Activated CD8-positive, alpha-beta memory T cell treated with anti-CD3 and anti-CD28 coated beads for 36 hours (primary cell): ENCODE measurements around the gene PPAN. TPM values are rescaled to one million over a fixed set of nuclear protein-coding genes. Genes with fewer than 3 reads are reported as not detected.

Source experiments
- CTCF ChIA-PET: fragments of 350-600 bp; sonication (Branson Sonifier 250); formaldehyde crosslinking; loops from one replicate; lab custom pipeline; 2021; ENCODE audit warnings: antibody characterized with exemption; lab: Charles Lee
- POLR2A ChIA-PET: fragments of 350-600 bp; sonication (Branson Sonifier 250); formaldehyde crosslinking; loops from one replicate; lab custom pipeline; 2021; ENCODE audit warnings: antibody characterized with exemption; lab: Charles Lee
- total RNA-seq, 2 experiments: library from RNA; stranded (reverse); gene quantifications; one replicate each; pipeline ENCODE4 v1.2.3, GENCODE V29; 2021

Gene PPAN
- total RNA-seq, 2 experiments from 2014 or later, result 294 to 298 TPM

DNA sequence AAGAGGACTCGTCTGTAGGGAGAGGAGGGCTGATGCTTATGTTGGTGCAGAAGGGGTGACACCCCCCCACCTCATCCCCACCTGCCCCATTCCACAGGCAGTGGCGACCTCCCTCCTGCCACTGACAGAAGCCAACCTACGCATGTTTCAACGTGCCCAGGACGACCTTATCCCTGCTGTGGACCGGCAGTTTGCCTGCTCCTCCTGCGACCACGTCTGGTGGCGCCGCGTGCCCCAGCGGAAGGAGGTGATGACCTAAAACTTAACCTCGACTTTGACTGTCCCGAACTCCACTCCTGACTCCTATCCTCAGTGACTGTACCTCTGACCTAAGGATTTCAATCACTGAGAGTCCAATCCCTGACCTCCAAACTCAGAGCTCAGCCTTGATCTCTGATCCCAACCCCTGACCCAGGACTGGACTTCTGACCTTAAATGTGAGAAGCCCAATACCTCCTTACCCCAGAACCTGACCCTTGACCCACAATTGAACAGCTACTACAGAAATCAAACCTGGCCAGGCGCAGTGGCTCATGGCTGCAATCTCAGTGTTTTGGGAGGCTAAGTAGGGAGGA, 16.3 kb upstream of the PPAN start:
- POLR2A ChIA-PET, result interaction anchor here (0.6 kb wide), 1 partner anchor 130 kb away, joined by 11 read pairs; no protein-coding TSS in a partner anchor
- CTCF ChIA-PET, result no interaction called here

DNA sequence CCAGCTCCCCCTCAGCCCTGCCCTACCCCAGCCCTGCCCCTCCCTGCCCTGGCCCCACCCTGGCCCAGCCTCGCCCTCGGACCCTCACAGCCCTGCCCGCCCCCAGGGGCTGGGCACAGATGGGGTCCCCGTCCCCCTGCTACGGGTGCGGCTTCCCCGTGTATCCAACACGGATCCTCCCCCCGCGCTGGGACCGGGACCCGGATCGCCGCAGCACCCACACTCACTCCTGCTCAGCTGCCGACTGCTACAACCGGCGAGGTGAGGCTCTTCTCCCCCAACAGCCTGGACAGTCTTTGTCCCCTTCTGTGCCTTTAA, 14.8 kb upstream of the PPAN start:
- ChIA-PET CTCF (interaction anchor here (0.9 to 1.0 kb wide), 2 partner anchors 8 to 17 kb away, joined by 3 to 4 read pairs; no protein-coding TSS in a partner anchor), POLR2A (interaction anchor here (0.9 kb wide), 1 partner anchor 12 kb away, joined by 3 read pairs; the partner anchor contains the start of gene ANGPTL6)

DNA sequence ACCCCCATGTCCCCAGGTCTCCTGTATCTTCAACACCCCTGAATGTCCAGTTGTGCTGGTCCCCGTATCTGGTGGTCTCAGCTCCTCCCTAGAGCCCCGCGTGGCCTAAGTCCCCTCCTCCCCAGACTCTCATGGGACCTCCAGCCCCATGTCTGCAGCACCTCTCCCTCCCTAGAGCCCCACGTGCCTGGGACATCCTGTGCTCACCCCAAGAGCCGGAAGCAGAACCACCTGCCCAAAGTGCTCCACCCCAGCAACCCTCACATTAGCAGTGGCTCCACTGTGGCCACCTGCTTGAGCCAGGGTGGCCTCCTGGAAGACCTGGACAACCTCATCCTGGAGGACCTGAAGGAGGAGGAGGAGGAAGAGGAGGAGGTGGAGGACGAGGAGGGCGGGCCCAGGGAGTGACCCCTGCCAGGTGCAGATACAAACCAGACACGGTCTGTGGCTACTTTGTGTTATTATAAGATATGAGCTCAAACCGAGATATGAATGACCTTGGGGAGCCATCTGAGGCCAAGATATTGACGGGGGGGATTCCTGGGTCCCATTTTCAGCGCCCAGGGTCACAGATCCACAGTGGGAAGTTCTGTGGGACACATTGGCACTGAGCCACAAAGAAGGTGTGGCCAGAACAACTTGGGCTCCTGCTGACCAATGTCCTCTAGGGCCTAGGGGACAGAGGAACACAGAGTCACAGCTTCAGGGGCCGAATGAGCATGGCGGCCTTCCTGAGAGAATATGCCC, 14.1 kb upstream of the PPAN start:
- ChIA-PET POLR2A (interaction anchor here (0.9 kb wide), 1 partner anchor 11 kb away, joined by 3 read pairs; the partner anchor contains the start of gene ANGPTL6), CTCF (interaction anchor here (1.0 kb wide), 1 partner anchor 16 kb away, joined by 3 read pairs; no protein-coding TSS in a partner anchor)

DNA sequence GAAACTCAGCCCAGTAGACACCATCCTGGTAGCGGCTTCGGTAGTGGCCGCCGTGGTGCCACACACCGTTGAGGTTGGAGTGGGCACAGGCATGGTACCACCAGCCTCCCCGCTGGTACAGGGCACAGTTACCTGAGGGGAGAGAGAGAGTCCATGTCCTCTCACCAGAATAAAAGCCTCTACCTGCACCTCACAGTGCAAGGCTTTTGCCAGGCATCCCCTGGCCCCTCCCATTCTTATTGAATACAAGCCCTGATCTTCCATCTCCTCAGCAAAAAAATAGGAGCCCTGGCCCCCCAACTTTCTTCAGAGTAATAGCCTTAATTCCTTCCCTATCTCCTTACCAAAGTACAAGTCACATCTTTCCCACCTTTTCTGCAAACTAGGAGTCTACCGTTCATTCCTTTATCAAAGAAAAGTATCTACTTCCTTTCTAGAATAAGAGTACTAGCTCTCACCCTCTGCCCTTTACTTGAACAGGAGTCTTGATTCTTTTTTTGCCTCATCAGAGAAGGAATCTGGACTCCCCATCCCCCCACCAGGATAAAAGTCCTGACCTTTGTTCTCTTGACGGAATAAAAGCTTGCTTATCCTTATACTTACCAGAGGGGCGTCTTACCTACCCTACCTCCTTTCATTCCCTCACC, 13.4 kb upstream of the PPAN start:
- ChIA-PET CTCF (no interaction called here), POLR2A (no interaction called here)

DNA sequence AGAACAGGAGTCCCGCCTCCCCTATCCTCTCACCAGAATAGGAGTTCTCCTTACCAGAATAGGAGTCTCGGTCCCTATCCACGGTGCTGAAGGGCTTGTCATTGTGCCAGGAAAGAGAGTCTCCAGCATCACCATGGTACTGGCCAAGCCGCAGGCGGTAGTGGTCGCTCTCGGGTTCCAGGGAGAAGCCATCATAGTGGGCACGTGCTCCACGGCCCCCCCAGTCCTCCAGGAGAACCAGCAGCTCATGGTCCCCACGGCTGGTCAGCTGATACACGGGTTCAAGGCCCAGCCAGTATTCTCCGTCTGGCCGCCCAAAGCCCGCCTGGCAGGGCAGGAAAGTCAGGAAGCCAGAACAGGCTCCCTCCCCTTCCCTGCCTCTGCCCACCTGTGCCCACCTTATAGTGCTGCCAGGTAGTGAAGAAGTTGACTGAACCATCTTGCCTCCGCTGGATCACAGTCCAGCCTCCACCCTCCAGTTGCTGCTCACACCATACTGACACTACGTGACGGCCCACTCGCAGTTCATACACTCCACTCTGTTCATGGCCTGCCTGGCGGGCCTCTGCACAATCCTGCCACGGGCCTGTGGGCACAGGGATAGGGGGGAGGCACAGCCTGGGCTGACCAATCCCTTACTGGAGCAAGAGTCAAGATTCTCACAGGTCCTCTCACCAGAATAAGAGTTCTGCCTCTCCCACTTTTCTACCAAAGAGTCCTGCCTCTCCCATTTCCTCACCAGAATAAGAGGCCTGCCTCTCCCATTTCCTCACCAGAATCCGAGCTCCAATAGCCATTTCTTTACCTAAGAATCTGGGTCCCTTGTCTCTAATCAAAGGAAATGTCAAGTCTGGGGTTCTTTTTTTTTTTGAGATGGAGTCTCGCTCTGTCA, 12.6 kb upstream of the PPAN start:
- ChIA-PET POLR2A (interaction anchor here (0.6 kb wide), 1 partner anchor 15 kb away, joined by 3 read pairs; no protein-coding TSS in a partner anchor), CTCF (no interaction called here)

DNA sequence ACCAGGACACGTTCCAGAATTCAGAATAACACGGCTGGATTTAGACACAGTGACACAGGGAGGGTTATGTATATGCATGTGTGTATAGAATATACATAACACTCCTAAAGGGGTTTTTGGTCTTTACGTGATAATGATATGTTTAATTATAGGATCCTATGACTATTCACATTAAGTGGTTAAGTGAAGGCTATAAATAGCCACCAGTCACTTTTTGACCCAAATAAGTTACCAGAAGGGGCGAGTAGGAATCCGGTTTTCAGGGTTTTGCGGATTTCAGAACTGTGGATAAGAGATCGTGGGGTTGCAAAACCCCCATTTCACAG, 10.6 kb upstream of the PPAN start:
- CTCF ChIA-PET, result interaction anchor here (1.2 to 9.1 kb wide), 5 partner anchors 9 to 165 kb away, joined by 3 to 127 read pairs (median 5); partner anchors contain the start of genes P2RY11 and PPAN
- POLR2A ChIA-PET, result interaction anchor here (0.8 to 3.2 kb wide), 6 partner anchors 10 to 25 kb away, joined by 4 to 31 read pairs (median 8); partner anchors contain the start of genes P2RY11 and PPAN

DNA sequence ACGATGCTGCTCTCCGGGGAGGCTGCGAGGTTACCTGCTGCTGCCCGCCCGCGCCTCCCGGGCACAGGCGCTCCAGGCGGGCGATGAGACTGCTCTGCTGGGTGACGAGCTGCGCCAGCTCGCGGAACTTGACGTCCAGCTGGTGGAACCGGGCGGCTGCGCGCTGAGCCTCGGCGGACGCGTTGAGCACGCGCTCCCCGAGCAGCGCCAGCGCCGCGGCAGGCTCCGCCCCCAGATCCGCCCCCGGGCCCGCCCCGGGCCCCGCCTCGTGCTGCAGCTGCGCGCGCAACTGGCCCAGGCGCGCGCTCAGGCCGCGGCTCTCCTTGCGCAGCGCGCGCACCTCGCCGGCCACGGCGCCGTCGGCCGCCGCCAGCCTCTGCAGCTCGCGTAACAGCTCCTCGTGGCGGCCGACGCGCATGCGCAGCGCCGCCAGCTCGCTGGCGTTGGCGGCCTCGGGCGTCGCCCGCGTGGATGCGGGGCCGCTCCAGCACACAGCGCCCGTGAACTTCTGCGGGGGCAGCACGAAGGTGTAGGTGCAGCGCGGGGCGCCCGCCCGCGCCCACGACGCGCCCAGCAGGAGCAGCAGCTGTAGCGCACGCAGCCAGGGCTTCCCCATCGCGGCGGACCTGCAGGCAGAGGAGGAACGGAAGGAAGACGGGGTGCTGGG, 10.1 kb upstream of the PPAN start:
- ChIA-PET CTCF (interaction anchor here (1.2 to 9.1 kb wide), 6 partner anchors 8 to 165 kb away, joined by 3 to 127 read pairs (median 5); partner anchors contain the start of genes P2RY11 and PPAN), POLR2A (interaction anchor here (0.7 to 3.2 kb wide), 8 partner anchors 9 to 175 kb away, joined by 3 to 31 read pairs (median 5); partner anchors contain the start of genes ICAM1, P2RY11 and PPAN)

DNA sequence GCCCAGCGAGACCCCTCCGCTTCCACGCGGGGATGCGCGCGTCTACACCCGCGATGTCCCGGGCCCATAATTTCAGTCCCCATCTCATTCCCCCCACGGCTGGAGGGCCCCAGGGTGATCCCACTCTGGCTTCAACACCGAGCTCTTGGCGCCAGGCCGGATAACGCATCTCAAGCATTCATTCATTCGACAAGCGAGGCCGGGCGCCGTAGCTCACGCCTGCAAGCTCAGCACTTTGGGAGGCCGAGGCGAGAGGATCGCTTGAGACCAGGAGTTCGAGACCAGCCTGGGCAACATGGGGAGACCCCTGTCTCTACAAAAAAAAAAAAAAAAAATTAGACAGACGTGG, 9.6 kb upstream of the PPAN start:
- POLR2A ChIA-PET, result interaction anchor here (0.7 to 3.2 kb wide), 7 partner anchors 9 to 174 kb away, joined by 3 to 31 read pairs (median 5); partner anchors contain the start of genes ICAM1 and PPAN
- CTCF ChIA-PET, result interaction anchor here (1.2 to 9.1 kb wide), 6 partner anchors 8 to 166 kb away, joined by 3 to 127 read pairs (median 5); partner anchors contain the start of genes P2RY11 and PPAN

DNA sequence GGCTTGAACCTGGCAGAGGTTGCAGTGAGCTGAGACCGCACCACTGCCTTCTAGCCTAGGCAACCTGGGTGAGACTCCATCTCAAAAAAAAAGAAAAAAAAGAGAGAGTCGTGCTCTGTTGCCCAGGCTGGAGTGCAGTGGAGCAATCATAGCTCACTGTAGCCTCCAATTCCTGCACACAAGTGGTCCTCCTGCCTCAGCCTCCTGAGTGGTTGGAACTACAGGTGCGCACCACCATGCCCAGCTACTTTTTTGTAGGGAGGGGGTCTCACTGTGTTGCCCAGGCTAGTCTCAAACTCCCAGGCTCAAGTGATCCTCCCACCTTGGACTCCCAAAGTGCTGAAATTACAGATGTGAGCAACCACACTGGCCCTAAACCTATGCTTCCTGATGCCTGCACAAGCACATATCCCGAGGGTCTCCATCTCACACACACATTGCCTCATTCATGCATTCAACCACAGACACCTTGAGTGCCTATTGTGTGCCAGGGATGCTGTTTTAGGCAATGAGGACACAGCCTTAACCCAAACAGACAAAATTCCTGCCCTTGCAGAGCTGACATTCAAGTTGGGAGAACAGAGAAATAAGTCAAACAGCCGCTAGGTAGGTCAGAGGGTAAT, 5.9 kb upstream of the PPAN start:
- ChIA-PET CTCF (interaction anchor here (0.6 to 9.1 kb wide), 8 partner anchors 8 to 1667 kb away, joined by 4 to 127 read pairs (median 4); partner anchors contain the start of genes P2RY11 and ZNF441), POLR2A (interaction anchor here (0.9 to 4.6 kb wide), 4 partner anchors 10 to 14 kb away, joined by 3 to 45 read pairs (median 12); partner anchors contain the start of gene P2RY11)

DNA sequence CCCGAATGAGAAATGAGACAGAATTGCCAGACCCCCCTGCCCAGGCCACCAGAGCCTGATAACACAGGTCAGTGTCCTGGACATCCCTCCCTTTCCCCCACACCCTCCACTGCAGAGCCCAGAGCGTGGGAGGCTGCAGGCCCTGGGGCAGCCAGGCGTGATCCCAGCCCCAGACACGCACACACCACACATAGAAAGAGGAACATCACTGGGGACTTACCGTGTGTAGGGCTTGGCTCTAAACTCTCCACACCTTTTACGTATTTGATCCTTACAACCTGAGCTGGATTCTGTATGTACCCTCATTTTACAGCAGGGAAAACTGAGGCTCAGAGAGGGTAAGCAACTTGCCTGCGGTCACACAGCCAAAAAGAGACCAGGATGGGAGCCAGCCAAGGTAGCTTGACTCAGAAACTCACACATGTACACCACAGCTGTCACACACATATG, 3.4 kb upstream of the PPAN start:
- ChIA-PET POLR2A (interaction anchor here (1.0 to 4.6 kb wide), 3 partner anchors 9 to 12 kb away, joined by 3 to 45 read pairs (median 14); partner anchors contain the start of gene P2RY11), CTCF (interaction anchor here (0.8 to 9.1 kb wide), 4 partner anchors 11 to 315 kb away, joined by 3 to 127 read pairs (median 4); partner anchors contain the start of gene P2RY11)

DNA sequence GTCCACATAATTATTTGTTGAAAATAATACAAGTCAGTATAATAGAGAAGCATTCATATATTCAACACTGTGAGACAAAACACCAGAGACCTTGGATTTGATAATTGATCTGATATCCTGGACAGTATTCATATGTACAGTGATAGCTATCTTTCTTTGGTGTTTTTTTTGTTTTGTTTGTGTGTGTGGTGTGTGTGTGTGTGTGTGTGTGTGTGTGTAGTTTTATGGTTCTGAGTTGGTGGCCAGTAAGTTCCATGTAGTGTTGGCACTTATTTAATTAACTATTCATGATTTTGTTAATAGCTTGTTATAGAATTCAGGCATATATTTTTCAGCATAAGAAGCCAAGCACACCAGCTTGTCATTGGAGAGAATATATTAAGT, 2.0 kb upstream of the PPAN start:
- POLR2A ChIA-PET, result interaction anchor here (2.8 to 4.6 kb wide), 2 partner anchors 8 to 11 kb away, joined by 19 to 45 read pairs; no protein-coding TSS in a partner anchor
- CTCF ChIA-PET, result interaction anchor here (0.7 to 9.1 kb wide), 5 partner anchors 8 to 314 kb away, joined by 3 to 127 read pairs (median 4); partner anchors contain the start of gene P2RY11

DNA sequence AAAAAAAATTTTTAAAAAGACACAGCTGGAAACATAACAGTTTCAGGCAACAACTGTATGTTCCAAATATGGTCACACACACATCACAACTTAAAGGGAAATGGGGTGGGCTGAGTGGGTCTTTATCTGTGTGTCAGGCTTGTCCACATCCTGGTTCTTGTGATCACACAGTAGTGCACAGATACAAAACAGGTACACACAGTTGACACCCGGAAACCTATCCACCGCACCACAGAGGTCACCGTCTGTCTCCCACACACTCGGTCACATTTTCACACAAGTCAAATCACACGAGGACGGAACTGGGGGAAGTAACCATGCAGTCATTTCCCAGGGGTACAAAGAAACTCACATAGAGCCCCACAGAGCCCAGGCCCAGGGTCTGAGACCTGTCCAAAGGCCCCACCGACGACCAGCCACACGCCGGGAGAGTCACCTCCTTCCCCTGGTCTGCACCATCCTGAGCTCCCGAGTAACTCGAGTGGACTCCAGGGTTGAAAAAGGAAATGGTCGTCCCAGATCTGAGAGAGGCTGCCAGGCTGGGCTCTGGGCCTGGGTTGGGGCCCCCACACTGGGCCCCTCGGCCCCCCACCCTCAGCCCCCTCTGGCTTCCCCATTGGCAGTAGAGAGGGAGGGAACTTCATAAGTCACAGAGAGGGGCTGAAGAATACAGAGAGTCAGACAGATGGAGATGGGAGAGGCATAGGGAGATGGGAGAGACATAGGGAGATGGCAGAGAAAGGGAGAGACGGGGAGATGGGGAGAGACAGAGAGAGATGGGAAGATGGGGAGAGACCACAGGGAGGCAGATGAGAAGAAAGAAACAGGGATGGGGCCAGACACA, 1.3 kb upstream of the PPAN start:
- ChIA-PET POLR2A (interaction anchor here (0.6 to 4.6 kb wide), 3 partner anchors 8 to 90 kb away, joined by 3 to 45 read pairs (median 19); partner anchors contain the start of gene DNMT1), CTCF (interaction anchor here (0.6 to 9.1 kb wide), 6 partner anchors 9 to 311 kb away, joined by 3 to 127 read pairs (median 4); partner anchors contain the start of gene P2RY11)

DNA sequence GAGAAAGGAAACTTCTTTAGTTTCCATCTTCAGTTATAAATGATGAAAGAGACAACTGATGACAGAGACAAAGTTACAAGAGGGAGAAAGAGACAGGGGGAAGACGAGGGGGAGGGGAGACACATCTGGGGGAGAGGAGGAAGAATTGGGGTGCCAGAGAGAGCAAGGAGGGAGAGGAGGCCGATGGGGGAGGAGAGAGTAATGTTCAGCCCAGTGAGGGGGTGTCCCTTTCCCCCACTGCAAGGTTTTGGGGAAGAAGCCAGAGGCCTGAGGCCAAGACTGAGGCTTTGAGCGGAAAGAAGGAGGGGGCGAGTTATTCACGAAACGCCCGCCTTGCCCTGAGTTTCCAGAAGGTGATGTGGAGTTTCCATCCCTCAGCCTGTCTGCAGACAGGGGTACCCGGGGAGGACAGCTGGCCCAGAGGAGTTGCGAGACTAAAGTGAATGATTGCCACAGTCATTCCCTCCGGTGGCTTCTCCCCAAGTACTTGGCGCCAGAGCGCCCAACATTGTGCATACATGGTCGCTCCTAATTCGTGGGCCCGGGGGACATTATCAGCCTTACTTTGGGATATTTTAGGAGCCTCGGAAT, 558 bp upstream of the PPAN start:
- ChIA-PET CTCF (interaction anchor here (1.3 to 1.8 kb wide), 4 partner anchors 9 to 144 kb away, joined by 4 to 7 read pairs (median 6); no protein-coding TSS in a partner anchor), POLR2A (interaction anchor here (1.0 to 2.8 kb wide), 4 partner anchors 9 to 302 kb away, joined by 3 to 19 read pairs (median 4); partner anchors contain the start of gene ICAM1)

DNA sequence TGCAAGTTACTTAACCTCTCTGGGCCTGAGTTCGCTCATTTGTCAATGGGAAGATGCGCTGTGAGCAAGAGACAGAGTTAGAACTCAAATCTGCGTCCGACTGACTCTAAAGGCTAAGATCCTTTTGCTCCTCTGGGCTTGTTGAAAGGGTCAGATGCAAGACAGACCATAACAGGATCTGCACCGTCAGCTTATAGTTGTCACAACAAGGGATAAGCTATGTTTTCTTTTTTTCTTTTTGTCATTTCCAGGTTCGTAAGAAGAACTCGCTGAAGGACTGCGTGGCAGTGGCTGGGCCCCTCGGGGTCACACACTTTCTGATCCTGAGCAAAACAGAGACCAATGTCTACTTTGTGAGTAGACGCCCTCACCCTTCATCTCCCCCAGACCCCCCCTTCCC, 1.1 kb downstream of the PPAN start:
- ChIA-PET CTCF (interaction anchor here (0.6 to 2.1 kb wide), 6 partner anchors 8 to 164 kb away, joined by 3 to 7 read pairs (median 5); partner anchors contain the start of gene ICAM1), POLR2A (interaction anchor here (0.6 to 1.6 kb wide), 3 partner anchors 11 to 1006 kb away, joined by 3 to 12 read pairs (median 3); no protein-coding TSS in a partner anchor)
